Measurements from ENCODE around the gene ERCC6L. TPM values are rescaled to one million over a fixed set of nuclear protein-coding genes. Genes with fewer than 3 reads are reported as not detected.

Gene ERCC6L
- total RNA-seq, 1 experiment from 2014 or later, result 19.8 TPM

GRCh38 chrX:72282302-72282701 lies 43.5 kb upstream of the ERCC6L start:
- peaks cover 7% of the 10 kb centered on the region for H3K4me1 Mint-ChIP-seq
- no peaks in the 10 kb centered on the region; the same call in 1 of the 2 replicates for H3K27me3 Mint-ChIP-seq (ENCODE audit: low read depth)
- ATAC-seq, result no peak
- H3K27ac Mint-ChIP-seq, result no peak overlapping the region
- DNase-seq (ENCODE audit: low spot score), result no peak
- POLR2A ChIA-PET, result no interaction called here
- no peaks in the 10 kb centered on the region for H3K36me3 Mint-ChIP-seq
- H3K4me3 Mint-ChIP-seq, result no peak overlapping the region
- CTCF ChIA-PET, result interaction anchor here (1.6 kb wide), 1 partner anchor 37 kb away, joined by 4 read pairs; no protein-coding TSS in a partner anchor
- H3K9me3 Mint-ChIP-seq, result no peaks in the 10 kb centered on the region
- no peak for TF ChIP-seq NFYB (CRISPR knock-in tag; conservative IDR thresholded peaks at IDR 0.05; ENCODE audit: low read depth)
- TF ChIP-seq ATF2 (CRISPR knock-in tag; IDR thresholded peaks at IDR 0.05; ENCODE audit: borderline replicate concordance, low read depth), result no peak
- no peak for TF ChIP-seq NFE2L1 (CRISPR knock-in tag; IDR thresholded peaks at IDR 0.05)
- TF ChIP-seq TP53 (CRISPR knock-in tag; IDR thresholded peaks at IDR 0.05), result no peak
- no peak for TF ChIP-seq ZNF219 (CRISPR knock-in tag; IDR thresholded peaks at IDR 0.05; ENCODE audit: borderline replicate concordance)
- TF ChIP-seq NR3C1 (CRISPR knock-in tag; conservative IDR thresholded peaks at IDR 0.05; ENCODE audit: low read depth), result no peak
- no peak for TF ChIP-seq ATF1 (CRISPR knock-in tag; IDR thresholded peaks at IDR 0.05)

GRCh38 chrX:72280321-72280845 lies 41.6 kb upstream of the ERCC6L start:
- H3K9me3 Mint-ChIP-seq, result no peaks in the 10 kb centered on the region

More at GRCh38 chrX:72280321-72280845, 41.6 kb upstream of the ERCC6L start:
- no peaks in the 10 kb centered on the region; the same call in 1 of the 2 replicates for H3K27me3 Mint-ChIP-seq (ENCODE audit: low read depth)
- CTCF ChIA-PET, result interaction anchor here (1.3 to 1.6 kb wide), 3 partner anchors 17 to 35 kb away, joined by 4 to 6 read pairs (median 4); no protein-coding TSS in a partner anchor
- H3K36me3 Mint-ChIP-seq, result peaks cover 11% of the 10 kb centered on the region
- no peak for DNase-seq (ENCODE audit: low spot score)
- POLR2A ChIA-PET, result no interaction called here
- no peak overlapping the region for H3K4me3 Mint-ChIP-seq
- H3K4me1 Mint-ChIP-seq, result peaks cover 12% of the 10 kb centered on the region
- ATAC-seq, result no peak
- H3K27ac Mint-ChIP-seq, result no peak overlapping the region
- TF ChIP-seq GTF2I (CRISPR knock-in tag; conservative IDR thresholded peaks at IDR 0.05) (no peak), ZNF138 (CRISPR knock-in tag; conservative IDR thresholded peaks at IDR 0.05) (no peak), ZNF512 (CRISPR knock-in tag; IDR thresholded peaks at IDR 0.05; ENCODE audit: borderline replicate concordance) (no peak), USF1 (CRISPR knock-in tag; IDR thresholded peaks at IDR 0.05) (no peak), ARID4B (CRISPR knock-in tag; IDR thresholded peaks at IDR 0.05; ENCODE audit: borderline replicate concordance) (no peak), TCF7 (CRISPR knock-in tag; IDR thresholded peaks at IDR 0.05; ENCODE audit: low read depth) (no peak), JAZF1 (CRISPR knock-in tag; IDR thresholded peaks at IDR 0.05) (no peak), ZNF281 (CRISPR knock-in tag; IDR thresholded peaks at IDR 0.05) (no peak), ZNF671 (CRISPR knock-in tag; IDR thresholded peaks at IDR 0.05) (no peak), ZMAT4 (CRISPR knock-in tag; IDR thresholded peaks at IDR 0.05) (no peak)
